NCI-H1930 (cell line): ENCODE results near the gene ADAP1.

Experiments used
- DNase-seq, 2 experiments: peaks; one replicate each; lab custom pipeline; 2025; lab: John Stamatoyannopoulos, UW

ADAP1 gene

DNA sequence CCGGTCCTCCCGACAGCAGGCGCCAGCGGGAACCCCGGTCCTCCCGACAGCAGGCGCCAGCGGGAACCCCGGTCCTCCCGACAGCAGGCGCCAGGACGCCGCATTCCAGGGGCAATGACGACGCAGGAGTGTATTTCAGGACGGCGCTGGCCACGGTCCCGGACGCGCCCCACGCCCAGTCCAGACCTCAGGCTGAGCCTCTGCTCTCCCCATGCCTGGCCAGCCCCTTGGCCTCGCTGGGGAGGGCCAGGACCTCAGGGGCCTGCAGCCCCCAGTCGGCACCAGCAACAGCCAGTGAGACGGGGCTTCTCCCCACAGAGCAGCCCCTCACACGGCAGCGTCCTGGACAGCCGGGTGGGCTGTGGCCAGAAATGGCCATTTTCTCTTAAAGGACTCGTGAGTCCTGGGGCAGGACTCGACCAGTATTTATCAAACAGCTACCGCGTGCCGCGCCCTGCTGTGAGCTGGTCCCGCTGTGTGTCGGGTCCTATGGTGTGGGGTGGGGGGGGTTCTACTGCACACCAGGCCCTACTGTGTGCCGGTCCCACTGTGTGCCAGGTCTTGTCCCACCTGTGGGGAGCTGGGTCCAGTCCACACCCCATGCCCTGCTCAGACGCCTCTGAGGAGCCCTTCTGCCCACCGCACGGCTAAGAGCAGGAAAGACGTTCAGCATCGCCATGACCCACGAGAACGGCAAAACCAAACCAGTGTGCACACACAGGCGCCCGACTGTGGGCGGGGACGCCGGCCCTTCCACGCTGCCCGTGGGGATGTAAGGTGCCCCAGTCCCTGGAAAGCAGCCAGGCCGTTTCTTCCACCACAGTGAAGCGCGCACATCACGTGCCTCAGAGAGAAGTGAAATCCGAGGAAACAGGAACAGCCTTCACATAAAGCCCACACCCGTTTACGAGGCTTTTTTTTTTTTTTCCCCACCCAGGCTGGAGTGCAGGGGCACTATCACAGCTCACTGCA is 44.8 kb downstream of the ADAP1 start:
- no peak for DNase-seq

DNA sequence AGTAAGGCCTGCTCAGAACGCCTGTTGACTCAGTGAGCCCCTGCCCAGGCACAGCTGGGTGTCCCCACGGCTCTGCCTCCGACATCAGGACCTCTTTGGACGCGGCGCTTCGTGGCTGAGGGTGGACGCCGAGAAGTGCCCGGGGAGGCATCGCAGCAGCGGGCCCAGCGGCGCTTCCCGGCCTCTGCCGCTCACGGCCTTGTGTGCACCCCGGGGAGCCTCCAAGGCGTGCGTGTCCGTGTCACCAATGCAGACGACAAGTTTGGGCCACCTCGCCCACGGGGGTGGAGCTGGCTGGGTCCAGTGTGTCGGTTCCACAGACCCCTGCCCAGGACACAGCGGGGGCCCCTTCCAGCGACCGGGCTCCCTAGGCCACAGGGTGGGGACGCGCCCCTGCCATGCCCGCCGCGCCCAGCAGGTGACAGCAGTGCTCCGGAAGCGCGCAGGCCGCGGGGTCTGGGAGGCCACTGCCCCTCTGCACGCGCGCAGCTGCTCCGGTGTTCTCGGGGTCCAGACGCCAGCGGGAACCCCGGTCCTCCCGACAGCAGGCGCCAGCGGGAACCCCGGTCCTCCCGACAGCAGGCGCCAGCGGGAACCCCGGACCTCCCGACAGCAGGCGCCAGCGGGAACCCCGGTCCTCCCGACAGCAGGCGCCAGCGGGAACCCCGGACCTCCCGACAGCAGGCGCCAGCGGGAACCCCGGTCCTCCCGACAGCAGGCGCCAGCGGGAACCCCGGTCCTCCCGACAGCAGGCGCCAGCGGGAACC is 45.7 kb downstream of the ADAP1 start:
- DNase-seq = peak; percentile 11 to 48

DNA sequence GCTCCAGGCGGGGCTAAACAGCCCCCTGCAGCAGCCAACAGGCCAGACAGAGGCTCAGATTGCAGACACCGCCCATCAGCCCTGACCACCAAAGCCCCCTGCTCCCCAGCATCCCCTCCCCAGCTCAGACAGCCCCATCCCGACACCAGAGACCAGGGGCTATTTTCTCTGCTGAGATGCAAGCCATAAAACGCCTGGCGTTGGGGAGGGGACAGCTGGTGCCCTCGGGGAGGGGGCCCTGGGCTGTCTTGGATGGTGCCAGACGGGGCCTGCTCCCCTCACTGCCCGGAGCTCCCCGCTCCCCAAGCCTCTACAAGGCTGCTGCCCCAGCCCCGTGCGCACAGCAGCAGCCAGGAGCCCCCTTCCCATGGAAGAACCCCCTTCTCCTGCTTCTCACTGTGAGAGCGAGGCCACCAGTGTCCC is 46.3 kb downstream of the ADAP1 start:
- DNase-seq = no peak

DNA sequence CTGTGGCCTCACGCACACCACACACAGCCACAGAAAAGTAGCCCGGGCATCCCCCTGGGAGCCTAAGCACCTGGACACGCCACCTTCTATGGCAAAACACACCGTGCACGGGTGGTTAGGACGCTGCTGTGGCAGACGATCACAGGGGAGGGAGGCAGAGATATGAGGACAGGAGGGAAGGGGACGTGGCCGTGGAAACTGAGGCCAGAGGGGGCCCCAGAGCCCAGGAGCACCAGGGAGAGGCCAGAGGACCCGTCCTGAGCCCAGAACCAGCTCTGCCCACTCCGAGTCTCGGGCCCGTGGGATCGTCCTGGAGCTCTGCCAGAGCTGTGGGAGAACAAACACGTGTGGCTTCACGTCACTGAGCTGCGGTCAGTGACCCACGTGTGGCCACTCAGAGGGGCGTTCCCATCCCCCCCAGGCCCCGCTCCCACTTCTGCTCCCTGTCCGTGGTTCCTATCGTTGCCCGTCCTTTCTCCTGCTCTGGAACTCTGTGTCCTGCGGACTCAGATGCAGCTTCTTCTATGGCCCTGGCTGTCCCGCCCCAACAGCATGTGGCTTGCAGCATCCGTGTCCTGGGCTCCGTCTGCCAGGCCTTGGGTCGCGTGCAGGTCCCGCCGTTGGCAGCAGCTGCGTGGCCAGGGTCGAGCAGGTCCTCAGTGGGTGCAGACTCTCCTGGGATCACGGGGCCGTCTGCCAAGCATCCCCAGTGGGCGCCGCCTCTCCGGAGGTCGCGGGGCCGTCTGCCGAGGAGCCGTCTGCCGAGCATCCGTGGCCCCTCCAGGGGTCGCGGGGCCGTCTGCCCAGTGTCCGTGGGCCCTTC is 47.1 kb downstream of the ADAP1 start:
- no peak for DNase-seq

DNA sequence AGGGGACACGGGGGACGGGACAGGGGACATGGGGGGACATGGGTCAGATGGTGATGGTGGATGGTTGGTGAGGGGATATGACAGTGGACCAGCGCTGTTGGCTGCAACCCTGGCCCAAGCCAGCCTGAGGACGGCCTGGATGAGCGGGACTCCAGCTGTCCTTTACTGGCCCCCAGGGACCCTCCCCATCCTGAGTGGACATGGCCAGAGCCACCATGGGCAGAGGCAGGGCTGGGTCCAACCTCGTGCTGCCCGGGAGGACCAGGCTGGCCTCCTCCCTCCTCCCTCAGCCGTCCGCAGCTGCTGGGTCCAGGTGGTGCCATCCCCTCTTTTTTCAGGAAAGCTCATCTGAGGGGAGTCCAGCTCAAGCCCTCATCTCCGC is 47.7 kb downstream of the ADAP1 start:
- no peak for DNase-seq

DNA sequence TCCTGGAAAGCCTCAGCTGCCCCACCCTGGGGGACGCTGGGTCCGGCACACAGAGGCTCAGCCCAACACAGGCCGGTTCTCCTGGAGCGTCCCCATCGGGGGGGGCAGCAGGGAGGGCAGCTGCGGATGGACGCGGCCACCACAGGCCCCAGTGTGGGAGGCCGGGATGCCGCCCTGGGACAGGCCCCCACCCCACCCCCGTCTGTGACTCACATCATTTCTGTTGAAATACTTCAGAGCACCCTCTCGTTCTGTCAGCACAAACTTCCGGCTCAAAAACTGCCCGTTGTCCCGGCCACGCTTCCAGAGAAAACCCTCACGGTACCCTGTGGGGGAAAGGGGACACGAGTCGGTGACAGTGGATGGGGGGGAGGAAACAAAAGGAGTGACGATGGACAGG is 49.6 kb downstream of the ADAP1 start:
- DNase-seq = no peak

DNA sequence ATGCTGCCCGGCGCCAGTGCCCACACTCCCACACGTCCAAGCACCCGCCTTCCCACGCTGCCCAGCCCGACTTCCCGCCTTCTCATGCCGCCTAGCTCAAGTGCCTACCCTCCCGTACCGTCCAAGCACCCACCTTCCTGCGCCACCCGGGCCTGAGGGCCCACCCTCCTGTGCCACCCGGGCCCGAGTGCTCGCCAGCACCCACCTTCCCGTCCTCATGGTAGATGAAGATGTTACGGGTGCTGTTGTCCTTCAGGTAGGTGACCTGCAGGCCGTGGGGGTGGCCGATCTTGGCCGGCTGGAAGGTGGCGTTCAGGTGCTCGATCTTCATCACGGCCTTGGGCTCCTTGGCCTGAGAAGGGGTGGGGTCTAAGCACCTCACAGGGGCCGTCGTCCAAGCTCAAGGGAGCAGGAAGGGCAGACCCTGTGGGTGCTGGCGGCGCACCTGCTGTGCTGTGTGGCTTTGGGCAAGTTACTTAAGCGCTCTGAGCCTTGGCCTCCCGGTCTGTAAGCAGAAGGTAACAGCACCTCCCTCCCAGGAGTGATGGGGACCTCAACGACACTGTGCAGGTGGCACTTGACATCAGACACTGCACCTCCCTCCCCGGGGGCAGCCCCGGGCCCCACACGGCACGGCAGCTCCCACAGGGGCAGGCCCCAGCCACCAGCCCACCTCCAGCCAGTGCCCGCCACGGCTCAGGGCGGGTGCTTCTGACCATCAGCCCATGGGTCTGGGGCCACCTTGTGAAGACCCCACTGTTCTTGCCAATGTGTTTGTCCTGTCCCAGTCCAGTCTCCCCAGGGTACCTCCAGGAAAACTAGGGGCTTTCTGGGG is 50.3 kb downstream of the ADAP1 start:
- no peak for DNase-seq

DNA sequence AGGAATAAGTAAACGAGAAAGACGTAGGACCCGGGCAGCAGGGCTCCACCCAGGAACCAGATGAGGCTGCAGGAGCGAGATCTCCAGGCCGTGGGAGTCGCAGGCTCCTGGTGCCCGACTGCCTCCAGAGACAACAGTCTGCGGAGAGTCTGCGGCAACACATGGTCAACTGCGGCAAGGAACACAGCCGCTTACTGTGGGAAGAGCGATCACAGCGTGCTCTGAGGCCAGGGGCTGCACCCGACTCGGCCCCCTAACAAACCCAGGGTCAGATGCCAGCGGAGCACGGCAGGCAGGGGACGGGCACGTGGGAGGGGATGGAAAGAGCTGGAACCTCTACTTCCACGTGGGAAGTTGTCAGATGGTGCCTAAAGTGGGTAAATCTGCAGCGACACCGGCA is 51.5 kb downstream of the ADAP1 start:
- DNase-seq = no peak

DNA sequence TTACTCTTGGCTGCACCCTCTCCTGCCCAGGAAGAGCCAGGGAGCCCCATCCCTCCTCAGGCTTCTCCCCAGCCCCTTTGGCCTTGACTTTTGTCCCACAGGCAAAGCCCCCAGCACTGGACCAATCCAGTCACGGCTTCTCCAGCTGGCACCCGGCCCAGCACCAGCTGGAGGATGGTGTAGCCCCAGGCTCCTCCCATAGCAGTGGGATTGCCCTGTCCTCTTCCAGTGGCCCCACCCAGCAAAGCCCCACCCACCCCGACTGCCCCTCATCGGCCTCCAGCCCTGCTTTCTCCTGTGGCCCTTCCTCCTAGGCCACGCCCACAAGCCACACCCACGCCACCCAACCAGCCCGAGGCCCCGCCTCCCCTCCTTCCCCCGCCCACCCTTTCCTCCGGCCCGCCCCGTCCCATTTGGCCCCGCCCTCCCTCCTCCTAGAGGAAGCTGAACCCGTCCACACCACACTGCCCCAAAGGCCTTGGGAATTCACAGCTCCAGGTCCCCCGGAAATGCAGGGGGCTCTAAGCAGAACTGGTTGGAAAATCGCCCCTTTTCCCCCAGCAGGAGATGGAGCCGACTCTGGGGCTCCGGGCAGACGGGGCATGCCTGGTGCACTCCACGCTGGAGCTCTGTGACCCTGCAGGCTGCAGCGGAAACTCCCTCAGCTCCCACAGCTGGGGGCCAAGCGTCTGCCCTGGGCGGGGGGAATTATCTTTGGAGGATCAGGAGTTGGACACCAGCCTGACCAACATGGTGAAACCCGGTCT is 52.9 kb downstream of the ADAP1 start:
- DNase-seq = peak in 1 of 2 experiments; percentile 14

DNA sequence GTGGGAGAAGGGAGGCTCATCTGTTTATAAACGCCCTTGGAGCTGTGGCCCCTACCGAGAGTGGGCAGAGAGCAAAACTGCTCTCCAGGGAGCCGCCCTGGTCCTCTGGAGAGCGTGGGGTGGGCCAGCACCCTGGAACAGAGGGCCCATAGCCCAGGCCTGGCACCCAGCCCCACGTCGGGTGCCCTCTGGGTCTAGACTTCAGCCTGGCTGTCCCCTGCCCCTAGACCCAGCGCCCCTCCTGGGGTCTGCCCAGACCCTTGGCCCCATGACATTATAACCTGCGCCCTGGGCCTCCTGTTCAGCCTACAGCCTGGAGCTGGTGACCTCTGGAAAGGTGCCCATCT is 53.5 kb downstream of the ADAP1 start:
- no peak for DNase-seq

DNA sequence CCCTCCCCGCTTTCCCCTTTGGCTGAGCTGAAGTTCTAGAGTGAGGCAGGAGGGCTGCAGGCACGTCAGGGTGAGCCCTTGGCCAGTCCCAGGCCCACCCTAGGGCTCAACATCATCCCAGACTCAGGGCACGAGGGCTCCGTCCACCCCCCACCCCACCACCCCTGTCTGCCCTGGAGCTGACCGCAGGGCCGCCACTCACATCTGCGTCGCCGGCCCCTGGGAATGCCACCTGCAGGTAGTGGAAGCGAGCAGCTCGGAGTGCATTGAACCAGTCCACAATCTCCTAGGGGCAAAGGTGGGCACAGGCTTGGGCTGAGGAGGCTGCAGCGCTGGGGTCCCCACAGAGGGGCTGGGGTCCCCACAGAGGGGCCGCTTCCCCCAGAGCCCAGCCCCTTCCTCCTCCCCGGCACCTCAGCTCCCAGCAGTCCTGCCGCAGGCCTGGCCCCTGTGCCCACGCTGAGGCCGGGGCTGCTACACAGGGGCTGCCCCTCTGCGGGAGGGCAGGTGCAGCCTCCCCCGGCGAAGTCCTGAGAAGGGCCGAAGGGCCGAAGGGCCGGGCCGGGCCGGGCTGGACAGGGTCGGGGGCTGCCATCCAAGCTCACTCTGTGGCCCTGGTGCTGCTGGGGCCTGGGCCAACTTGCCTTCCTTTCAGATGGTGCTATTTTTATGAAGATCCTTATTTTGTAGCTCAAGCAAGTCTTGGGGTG is 54.0 kb downstream of the ADAP1 start:
- no peak for DNase-seq

DNA sequence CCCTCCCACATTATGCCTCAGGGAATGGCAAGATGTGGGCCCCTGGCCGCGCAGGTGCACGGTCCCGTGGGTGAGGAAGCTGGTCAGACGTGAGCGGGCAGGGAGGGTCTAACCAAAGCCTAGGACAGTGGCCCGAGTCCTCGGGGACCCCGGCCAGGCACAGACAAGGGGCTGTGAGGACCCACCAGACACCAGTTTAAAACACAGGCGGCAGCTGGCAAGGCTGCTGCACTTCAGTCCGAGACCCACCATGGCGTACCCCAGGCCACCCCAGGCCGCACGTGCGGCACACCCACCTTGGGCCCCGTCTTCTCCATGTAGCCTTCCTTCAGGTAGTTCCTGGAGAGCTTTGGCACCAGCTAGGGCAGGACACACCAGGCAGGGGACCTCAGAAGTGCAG is 54.7 kb downstream of the ADAP1 start:
- no peak for DNase-seq

DNA sequence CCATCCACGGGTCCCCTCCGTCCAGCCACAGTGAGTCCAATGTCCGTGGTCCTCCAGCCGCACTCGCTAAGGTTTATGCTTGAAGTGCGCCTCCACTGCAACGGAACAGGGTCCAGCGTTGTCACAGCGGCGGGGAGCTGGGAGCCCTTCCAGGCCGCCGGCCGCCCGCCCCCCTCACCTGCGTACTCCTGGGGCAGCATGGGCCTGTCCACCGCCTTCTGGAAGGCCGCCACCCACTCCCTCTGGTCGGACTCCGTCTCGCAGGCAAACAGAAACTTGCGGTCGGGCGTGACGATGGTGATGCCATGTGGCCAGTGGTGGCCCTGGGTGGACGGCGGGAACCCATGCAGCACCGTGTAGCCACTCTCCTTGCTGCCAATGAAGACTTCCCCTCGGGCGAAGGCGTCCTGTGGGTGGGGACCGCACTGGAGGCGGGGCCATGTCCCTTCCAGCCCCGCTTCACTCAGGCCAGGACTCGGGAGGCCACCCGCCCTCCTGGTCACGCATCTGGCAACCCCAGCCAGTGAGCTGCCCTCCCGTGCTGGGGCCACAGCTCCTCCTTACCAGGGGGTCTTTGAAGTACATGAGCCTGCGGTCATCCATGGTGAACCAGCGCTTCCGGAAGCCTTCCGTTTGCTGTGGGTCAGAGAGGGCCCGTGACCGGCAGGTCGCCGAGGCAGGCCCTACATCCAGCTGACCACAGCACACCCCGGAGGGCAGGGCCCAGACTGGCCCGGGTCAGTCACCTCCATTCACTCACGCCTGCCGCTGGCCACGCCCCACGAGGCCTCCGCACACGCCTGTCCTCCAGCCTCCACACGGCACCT is 55.4 kb downstream of the ADAP1 start:
- DNase-seq = no peak

DNA sequence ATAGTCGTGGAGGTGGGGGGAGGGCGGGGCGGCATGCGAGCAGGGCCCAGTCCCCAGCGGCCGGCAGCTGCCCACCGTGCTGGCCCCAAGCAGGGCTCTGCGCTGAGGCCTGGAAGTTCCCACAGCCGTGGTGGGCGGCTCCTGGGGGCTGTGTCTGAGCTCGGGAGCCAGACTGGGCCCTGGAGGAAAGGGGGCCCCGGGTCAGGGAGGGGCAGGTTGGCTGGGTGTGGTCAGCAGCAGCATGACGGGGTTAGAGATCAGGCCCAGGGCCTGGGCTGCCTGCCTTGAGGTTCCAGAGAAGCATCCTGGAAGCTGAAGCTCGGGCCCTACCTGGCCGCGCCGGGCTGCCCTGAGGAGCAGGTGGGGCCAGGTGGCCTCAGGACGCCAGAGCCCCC is 56.0 kb downstream of the ADAP1 start:
- no peak for DNase-seq

DNA sequence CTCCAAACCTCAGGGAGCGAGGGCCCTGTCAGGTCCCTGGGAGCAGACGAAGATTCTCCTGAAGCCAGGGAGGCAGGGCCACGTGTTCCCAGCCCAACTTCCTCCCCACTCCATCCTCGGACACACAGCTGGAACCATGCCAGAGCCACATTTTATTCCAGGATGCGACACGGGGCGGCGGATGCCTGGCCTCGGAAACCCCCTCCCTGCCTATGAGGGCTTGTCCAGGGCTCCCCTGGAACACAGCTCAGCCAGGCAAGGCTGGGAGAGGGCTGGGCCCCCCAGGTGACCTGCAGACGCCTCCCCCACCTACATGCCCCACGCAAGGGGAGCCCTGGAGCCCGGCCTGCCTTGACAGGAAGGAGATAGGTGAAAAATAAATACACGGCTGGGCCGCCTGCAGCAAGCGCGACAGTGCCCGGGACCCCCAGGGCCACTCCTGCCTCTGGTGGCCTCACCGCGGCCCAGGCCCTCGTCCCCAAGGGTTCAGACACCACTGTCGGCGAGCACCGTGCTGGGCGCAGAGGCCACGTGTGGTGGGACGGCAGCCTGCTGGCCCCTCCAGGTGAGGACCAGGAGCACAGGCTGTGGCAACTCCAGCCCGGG is 56.6 kb downstream of the ADAP1 start:
- no peak for DNase-seq

DNA sequence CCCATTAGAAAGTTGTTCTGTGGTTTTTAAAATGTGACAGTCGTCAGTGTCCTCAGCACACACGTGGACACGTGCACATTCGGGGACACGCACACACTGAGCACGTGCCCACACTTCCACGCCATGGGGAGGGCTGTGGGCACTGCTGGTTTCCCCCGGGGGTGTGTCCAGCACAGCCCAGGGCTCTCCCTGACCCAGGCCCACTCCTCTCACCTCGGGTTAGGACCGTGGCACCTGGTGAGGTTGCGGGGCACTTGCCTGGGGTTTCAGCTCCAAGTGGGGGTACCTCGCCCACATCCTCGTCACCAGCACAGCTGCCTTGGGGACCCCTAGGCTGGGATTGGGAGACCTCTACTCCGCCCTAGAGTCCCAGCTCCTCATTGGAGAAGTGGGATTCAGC is 57.4 kb downstream of the ADAP1 start:
- DNase-seq = no peak

DNA sequence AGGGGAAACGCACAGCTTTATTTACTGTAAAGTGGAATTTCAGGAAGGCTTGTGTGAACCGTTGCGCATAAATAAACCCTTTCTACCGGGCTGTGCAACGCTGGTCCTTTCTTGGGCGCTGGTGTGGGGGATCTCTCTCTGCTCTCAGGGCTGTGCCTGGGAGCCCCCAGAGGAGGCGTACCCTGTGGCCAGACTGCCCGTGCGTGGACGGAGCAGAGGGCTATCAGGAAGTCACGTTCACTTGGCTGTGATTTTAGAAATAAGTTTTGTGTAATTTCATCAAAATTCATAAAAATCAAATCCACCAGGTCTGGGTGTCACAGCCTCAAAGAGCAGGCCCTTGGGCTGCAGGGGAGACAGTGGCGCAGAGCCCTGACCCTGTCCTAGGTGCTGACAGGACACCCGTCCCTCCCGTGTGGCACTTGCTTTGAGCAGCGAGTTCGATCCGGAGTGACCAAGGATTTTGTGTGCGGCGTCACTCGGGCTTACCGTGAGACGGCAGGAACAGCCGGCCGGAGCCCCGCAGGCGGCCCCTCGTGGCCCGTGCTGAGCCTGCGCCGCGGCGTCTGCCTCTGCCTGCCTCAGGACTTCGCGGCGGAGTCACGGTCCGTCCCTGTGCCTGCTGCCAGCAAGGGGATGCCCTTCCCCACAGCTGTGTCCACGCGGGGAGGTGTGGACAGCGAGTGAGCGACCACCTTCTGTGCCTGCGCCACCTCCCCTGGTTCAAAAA is 58.0 kb downstream of the ADAP1 start:
- no peak for DNase-seq

DNA sequence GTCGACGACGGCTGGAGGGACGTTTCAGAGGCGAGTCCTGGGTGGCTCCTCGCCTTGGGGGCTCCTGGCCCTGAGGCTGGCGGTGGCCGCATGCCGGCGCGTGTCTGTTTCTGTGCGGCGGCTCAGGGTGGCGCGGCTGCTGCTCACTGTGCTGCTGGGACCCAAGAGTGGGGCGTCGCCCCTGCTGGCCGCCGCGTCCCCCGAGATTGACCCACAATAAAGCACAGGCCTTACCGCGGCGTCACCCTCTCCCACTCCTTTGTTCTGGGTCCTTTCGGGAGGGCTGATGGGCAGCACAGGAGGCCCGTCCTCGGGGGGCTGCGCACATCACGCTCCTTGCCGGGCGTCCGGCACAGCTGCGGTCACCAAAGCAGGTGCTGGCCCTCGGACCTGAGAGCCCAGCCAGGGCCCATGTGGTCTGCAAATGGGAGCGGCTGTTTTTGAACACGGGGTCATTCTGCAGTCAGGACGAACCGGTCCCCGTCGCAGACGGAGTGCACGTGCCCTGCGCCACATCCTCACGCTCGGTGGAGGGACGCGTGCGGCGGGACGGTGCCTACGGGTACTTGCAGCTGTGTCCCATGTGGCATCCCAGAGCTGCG is 58.9 kb downstream of the ADAP1 start:
- no peak for DNase-seq
